ENCODE results near the gene PTPN1. TPM values are rescaled to one million over a fixed set of nuclear protein-coding genes. Genes with fewer than 3 reads are reported as not detected.
"Not testable (repeated sequence)": the region's sequence is repeated elsewhere in the genome, so short reads cannot be mapped to it uniquely, and the experiment has no call there.

The PTPN1 gene
- polyA plus RNA-seq, 4 donors: 22.1 to 33.4 (median 32.0) TPM

- no peak for DNase-seq (ENCODE audit: low read depth in 4 of 4, low spot score in 3 of 4)
These were observed 16.3 kb downstream of the PTPN1 start for GRCh38 chr20:50526403-50526989.

- DNase-seq (ENCODE audit: low read depth in 4 of 4, low spot score in 3 of 4): no peak
These were observed 17.0 kb downstream of the PTPN1 start for GRCh38 chr20:50527068-50527605.

GRCh38 chr20:50528129-50528528 lies 17.9 kb downstream of the PTPN1 start:
- DNase-seq (ENCODE audit: low read depth in 4 of 4, low spot score in 3 of 4): no peak

GRCh38 chr20:50528804-50529351 lies 18.7 kb downstream of the PTPN1 start:
- DNase-seq (ENCODE audit: low read depth in 4 of 4, low spot score in 3 of 4): no peak

GRCh38 chr20:50532221-50532620 lies 22.0 kb downstream of the PTPN1 start:
- DNase-seq (ENCODE audit: low read depth in 4 of 4, low spot score in 3 of 4): no peak

- DNase-seq (ENCODE audit: low read depth in 4 of 4, low spot score in 3 of 4): no peak
These were observed 22.9 kb downstream of the PTPN1 start for GRCh38 chr20:50533061-50533460.

- DNase-seq (ENCODE audit: low read depth in 4 of 4, low spot score in 3 of 4): no peak
These were observed 23.3 kb downstream of the PTPN1 start for GRCh38 chr20:50533464-50533863.

GRCh38 chr20:50534567-50534966 lies 24.4 kb downstream of the PTPN1 start:
- no peak for DNase-seq (ENCODE audit: low read depth in 4 of 4, low spot score in 3 of 4)

- no peak for DNase-seq (ENCODE audit: low read depth in 4 of 4, low spot score in 3 of 4)
These were observed 25.0 kb downstream of the PTPN1 start for GRCh38 chr20:50535162-50535561.

- DNase-seq (ENCODE audit: low read depth in 4 of 4, low spot score in 3 of 4): no peak
These were observed 26.1 kb downstream of the PTPN1 start for GRCh38 chr20:50536333-50536732.

- DNase-seq (ENCODE audit: low read depth in 4 of 4, low spot score in 3 of 4): no peak
These were observed 27.5 kb downstream of the PTPN1 start for GRCh38 chr20:50537546-50538201.

- no peak for DNase-seq (ENCODE audit: low read depth in 4 of 4, low spot score in 3 of 4)
These were observed 28.1 kb downstream of the PTPN1 start for GRCh38 chr20:50538276-50538675.

- DNase-seq (ENCODE audit: low read depth in 4 of 4, low spot score in 3 of 4): not testable (repeated sequence)
These were observed 29.6 kb downstream of the PTPN1 start for GRCh38 chr20:50539798-50540197.

GRCh38 chr20:50540620-50541605 lies 30.7 kb downstream of the PTPN1 start:
- no peak for DNase-seq (ENCODE audit: low read depth in 4 of 4, low spot score in 3 of 4)

- DNase-seq (ENCODE audit: low read depth in 4 of 4, low spot score in 3 of 4): no peak
These were observed 31.4 kb downstream of the PTPN1 start for GRCh38 chr20:50541606-50542041.

GRCh38 chr20:50543326-50543725 lies 33.1 kb downstream of the PTPN1 start:
- DNase-seq (ENCODE audit: low read depth in 4 of 4, low spot score in 3 of 4): no peak

- DNase-seq (ENCODE audit: low read depth in 4 of 4, low spot score in 3 of 4): no peak
These were observed 34.9 kb downstream of the PTPN1 start for GRCh38 chr20:50545126-50545525.

- DNase-seq (ENCODE audit: low read depth in 4 of 4, low spot score in 3 of 4): no peak
These were observed 36.6 kb downstream of the PTPN1 start for GRCh38 chr20:50546729-50547314.

GRCh38 chr20:50547964-50548363 lies 37.8 kb downstream of the PTPN1 start:
- no peak for DNase-seq (ENCODE audit: low read depth in 4 of 4, low spot score in 3 of 4)

GRCh38 chr20:50548396-50548795 lies 38.2 kb downstream of the PTPN1 start:
- no peak for DNase-seq (ENCODE audit: low read depth in 4 of 4, low spot score in 3 of 4)

Measured in left renal pelvis (tissue), 4 donors.